NCI-H748 (cell line): ENCODE measurements around the gene HOXD10.
A peak's percentile ranks its signal among the peaks of the same experiment; 100 is the strongest.

Experiments
- DNase-seq: peaks from one replicate; lab custom pipeline; 2025; ENCODE audit not compliant: unreplicated experiment; lab: John Stamatoyannopoulos, UW

HOXD10 gene

DNA sequence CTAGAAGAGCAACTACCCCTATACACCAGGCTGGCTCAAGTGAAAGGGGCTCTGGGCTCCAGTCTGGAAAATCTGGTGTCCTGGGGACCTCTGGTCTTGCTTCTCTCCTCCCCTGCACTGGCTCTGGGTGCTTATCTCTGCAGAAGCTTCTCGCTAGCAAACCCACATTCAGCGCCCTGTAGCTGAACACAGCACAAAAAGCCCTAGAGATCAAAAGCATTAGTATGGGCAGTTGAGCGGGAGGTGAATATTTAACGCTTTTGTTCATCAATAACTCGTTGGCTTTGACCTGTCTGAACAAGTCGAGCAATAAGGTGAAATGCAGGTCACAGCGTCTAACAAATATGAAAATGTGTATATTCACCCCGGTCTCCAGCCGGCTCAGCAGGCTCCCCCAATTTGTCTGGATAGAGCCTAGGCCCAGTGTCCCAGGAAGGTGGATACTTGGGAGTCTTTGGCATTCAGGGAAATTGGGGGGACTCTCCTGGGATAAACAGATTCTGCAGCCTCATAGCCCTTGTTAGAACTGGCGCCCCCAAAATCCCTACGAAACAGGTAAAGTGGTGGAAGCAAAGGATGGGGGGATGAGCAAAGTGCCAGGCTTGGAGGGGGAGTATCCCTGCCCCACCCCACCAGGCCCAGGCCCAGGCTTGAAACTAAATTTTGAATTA, 32.3 kb downstream of the HOXD10 start:
- DNase-seq, result no peak

GRCh38 chr2:176149481-176149938, 32.9 kb downstream of the HOXD10 start:
- DNase-seq, result no peak

DNA sequence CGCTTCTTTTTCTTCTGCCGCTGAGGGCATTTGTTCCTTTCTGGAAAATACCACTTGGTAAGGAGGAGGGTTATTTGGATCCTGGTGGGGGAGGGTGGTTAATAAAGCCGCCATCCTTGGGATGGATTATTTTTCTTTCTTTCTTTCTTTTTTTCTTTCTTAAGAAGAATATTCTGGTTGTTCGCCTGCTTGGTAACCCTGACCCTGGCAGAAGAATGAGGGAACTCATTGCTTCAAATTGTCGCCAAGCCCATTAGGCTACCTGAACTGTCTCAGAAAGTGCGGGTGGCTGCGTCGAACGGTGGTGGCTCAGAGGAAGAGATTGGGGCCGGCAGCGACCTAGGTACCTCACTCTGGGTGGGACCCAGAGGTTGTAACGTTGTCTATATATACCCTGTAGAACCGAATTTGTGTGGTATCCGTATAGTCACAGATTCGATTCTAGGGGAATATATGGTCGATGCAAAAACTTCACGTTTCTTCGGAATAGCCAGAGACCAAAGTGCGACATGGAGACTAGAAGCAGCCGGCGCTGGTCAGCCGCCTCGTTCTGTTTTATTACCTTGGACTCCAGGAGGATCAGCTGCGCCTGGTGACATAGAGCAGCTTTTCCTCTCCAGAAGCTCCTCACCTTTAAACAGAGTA, 33.5 kb downstream of the HOXD10 start:
- no peak for DNase-seq

DNA sequence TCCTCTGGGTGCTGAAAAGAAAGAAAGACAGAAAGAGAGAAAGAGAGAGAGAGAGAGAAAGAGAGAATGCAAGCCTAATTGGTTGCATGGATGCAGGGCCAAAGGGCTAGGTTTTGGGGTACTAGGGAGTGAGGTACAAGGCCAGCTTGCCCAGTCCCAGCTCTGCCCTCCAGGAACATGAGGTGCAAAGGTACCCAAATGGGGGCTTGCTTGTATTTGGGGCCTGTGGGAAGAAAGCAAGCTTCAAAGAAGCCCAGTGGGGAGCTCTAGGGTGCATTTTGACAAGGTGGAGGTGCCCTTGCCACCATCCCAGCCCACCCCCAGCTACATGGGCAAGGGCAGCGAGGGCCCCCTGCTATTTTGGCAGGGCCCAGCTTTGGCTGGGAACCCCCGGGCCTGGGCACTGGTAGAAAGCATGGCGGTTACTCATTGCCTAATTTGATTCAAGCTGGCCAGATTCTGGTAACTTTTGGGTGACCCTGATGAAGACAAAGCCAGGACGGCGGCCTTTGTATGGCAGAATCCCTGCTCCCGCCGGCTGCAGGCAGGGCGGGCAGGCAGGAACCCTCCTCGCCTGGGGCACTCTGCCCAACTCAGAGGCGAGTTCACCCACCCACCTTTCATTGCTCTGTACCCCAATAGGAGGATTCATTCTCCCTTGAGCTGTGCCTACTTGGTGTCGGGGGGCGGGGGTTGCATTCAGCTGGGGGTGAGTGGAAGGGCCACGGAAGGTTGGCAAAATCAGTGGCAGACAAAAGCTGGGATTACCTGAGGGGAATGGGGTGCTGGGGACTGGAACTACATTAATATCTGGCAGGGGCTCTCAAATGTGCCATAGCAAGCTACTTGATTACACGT, 34.2 kb downstream of the HOXD10 start:
- no peak for DNase-seq

DNA sequence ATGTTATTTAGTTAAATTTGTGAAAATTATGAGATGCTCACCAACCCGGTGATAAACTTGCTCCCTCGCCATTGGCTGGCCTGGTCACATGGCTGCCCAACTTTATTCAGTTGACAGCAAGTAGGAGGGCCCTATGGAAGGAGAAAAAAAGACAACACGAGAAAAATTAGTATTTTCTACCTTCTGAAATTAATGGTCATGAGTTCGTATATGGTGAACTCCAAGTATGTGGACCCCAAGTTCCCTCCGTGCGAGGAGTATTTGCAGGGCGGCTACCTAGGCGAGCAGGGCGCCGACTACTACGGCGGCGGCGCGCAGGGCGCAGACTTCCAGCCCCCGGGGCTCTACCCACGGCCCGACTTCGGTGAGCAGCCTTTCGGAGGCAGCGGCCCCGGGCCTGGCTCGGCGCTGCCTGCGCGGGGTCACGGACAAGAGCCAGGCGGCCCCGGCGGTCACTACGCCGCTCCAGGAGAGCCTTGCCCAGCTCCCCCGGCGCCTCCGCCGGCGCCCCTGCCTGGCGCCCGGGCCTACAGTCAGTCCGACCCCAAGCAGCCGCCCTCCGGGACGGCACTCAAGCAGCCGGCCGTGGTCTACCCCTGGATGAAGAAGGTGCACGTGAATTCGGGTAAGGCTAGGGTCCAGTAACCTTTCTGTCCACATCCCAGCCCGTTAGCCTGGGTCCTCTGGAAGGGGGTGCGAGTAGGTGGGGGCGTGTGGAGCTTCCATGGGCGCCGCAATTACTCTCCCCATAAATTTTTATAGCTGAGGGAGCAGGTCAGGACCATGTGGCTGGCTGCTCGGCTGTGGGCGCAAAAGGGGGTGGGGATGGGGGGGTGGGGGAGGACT, 35.1 kb downstream of the HOXD10 start, which contains the start of gene HOXD4:
Gene HOXD4 (plus strand): TSS at position 109 of the 846 bp plus-strand sequence. CDS start 84 bp downstream, at position 193.
- DNase-seq, result no peak

DNA sequence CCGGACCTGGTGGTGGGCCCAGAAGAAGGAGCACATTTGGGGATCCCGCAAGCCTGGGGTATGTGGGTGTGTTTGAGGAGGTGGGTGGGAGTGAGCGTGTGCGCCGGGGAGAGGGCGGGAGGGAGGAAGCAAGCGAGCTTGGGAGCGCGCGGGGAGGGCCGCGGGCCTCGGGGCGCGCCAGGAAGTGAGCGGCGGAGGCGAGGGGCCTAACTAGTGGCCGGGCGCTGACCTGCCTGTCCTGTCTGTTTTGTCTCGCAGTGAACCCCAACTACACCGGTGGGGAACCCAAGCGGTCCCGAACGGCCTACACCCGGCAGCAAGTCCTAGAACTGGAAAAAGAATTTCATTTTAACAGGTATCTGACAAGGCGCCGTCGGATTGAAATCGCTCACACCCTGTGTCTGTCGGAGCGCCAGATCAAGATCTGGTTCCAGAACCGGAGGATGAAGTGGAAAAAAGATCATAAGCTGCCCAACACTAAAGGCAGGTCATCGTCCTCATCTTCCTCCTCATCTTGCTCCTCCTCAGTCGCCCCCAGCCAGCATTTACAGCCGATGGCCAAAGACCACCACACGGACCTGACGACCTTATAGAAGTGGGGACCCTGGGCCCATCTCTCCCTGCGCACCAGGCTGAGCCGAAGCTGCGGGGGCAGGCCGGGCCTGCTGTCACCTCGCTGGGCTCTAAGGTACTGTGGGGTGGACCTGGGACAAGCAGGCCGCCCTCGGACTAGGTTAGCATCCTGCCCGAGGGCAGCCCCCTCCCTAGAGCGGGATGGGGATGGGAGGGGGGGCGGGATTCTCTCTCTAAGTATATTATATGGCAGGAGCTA, 36.0 kb downstream of the HOXD10 start:
- no peak for DNase-seq

DNA sequence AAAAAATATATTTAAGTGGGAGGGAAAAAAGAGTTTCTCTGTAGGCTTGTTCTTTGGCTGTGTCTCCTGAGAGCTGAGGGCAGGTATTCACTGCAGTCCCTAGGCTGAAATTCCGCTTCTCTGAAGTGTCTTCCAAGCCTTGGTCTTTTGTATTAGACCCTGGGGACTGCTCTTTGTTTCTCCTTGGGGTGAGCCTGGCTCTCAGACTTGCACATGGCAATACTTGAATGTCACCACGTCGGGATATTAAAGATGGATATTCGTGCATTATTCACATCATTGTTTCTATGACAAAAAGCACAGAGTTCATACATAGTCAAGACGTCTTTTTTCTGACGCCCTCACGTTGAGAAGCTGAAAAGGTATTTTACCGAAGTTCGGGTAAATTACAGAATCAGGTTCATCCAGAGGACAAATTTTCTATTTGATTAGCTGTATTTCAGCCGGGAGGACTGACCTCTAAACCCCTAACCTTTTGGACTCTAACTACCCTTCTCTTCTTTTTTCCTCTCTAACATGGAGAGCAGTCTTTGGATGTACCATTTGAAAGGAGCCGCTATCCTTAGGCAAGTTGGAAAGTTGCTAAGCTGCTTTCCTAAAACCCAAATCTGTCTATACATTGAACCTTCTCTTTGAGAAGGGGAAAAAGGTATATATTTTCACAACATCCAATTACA, 38.1 kb downstream of the HOXD10 start:
- DNase-seq, result no peak

DNA sequence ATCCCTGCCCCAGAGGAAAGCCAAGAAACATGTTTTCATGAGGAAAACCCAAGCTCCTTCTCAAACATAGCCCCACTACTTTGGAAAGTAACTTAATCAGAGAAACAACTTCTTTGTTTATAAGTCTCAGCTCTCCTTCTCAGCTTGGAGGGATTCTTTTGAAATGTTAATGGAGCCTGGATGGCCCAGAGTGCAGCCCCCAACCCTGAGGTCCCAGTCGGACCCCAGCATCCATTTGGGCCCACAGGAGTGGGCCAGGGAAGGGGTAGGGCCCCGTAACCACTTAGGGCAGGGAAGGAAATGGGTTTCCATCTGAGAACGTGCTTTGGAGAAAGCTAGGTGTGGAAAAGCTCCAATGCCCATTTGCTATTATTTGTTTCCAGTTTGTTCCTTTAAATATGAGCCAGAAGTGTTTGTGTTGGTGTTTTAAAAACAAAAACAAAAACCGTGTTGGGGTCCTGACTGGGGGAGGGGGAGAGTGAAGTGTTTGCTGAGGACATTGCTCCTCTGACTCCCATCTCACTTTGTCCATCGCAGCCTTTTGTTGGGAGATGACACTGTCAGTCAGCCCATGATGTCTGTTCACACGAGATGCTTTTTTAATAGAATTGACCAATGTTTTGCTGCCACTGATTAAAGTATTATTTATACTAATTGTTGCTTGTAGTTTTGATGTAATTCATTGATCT, 38.9 kb downstream of the HOXD10 start:
- DNase-seq, result no peak

- no peak for DNase-seq
These were observed 39.8 kb downstream of the HOXD10 start for GRCh38 chr2:176156301-176156806.

DNA sequence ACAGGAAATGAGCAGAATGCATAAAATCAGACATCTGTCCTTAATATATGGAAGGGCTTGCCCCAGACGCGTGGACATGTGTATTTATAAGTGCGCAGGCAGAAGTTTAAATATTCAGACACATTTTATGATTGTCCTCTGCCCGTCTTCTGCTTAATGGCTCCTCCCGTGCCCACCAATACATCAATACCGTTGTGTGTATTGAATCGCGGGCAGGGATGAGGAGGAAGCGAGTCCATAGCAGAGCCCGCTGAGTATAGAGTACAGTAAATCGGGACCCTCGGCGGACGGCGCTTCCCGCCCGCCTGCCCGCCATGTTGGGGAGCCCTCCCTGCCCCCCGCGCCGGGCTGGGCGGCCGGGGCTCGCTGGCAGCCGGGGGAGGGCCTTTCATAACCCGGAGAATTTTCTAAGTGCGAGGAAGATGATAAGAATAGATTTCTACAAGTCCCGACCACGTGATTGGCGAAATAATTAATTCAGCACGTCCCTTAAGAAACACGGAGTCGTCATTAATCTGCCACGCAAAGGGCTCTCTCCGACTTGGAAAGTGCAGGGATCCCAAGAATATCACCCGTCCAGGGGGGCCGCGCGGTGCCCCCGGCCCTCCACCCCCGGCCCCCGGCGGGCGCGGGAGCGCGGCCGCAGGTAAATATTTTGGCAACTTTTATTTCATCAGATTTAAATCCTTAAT, 40.4 kb downstream of the HOXD10 start, which contains the start of gene HOXD3:
Gene HOXD3 (plus strand): TSS at position 501 of the 692 bp plus-strand sequence. CDS start 11,808 bp downstream, outside the sequence.
- DNase-seq, result peak; percentile 73

GRCh38 chr2:176157499-176158185, 41.1 kb downstream of the HOXD10 start:
- DNase-seq, result peak; percentile 95

- peak; percentile 79 for DNase-seq
These were observed 41.6 kb downstream of the HOXD10 start for GRCh38 chr2:176158186-176158591.

DNA sequence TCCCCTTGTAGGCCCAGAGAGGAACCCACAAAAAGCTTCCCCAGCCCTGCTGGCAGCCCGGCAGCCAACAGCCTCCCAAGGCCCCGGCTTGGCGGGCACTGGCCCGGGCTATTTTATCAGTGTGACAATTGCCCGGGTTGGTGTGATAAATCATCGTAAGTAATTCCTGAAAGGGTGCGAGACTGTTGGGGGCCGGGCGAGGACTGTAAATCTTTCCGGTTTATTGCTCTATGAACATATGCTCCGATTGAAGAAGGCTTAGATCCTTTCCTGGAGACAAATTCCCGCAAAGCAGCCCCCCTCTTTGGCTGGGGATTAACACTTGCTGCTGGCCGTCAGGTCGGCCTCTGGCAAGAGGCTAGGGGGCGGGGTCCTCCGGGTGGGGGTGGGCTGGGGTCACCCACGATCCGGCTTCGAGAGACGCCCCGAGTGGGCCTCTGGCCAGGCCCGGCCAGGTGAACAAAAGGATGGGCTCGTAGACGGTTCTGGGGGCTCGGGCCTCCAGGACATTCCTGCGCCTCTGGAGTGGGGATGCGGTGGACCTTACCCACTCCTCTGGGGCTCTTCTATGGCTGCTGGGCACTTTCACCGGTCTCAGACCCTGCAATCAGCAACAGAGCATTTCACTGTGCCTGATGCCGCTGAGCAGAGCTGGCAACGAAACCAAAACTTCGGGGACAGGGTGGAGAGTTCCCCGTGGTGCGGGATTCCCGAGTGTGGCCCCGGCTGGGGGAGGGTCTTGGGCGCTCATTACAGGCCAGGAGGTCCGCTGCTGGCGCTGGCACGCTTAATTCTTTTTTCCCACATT, 42.5 kb downstream of the HOXD10 start:
- DNase-seq, result no peak

DNA sequence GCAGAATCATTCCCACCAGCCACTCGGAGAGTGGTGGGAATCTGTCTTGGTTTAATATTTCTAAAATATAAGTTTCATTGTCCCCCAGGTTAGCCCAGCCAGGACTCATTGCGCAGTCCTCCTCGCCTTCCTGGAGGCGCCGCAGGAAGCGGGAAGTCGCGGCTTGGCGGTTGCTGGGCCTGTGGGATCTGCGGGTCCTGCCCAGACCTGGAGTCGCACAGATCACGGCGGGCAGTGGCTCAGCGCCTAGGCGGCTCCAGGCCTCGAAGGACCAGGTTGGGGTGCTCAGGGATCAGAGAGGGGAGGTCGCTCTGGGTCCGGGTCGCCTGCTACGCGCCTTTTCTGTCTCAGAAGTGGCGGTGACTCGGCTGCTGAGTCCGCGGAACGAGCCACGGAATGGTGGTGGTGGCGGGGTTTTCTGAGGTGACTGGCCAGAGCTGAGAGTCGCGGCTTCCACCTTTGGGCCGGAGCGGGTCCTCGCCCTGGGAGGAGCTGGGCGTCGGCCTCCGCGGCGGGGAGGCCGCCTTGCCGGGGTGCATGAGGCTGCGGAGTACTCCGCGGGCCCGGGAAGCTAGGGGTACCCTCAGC, 43.2 kb downstream of the HOXD10 start:
- DNase-seq, result no peak

GRCh38 chr2:176160251-176160985, 43.8 kb downstream of the HOXD10 start:
- DNase-seq, result no peak
